ENCODE measurements around the gene ANO2.
"Not testable (repeated sequence)": the region's sequence is repeated elsewhere in the genome, so short reads cannot be mapped to it uniquely, and the experiment has no call there.

Gene ANO2

GRCh38 chr12:5716201-5716600 lies 228.9 kb downstream of the ANO2 start:
- DNase-seq = no peak

GRCh38 chr12:5715021-5715420 lies 230.0 kb downstream of the ANO2 start:
- DNase-seq = no peak

- no peak for DNase-seq
Observed at GRCh38 chr12:5713599-5714081, 231.4 kb downstream of the ANO2 start.

GRCh38 chr12:5710260-5710878 lies 234.7 kb downstream of the ANO2 start:
- DNase-seq = no peak

GRCh38 chr12:5708371-5708770 lies 236.7 kb downstream of the ANO2 start:
- no peak for DNase-seq

- no peak for DNase-seq
Observed at GRCh38 chr12:5706247-5706646, 238.8 kb downstream of the ANO2 start.

GRCh38 chr12:5705791-5706190 lies 239.3 kb downstream of the ANO2 start:
- no peak for DNase-seq

- DNase-seq = no peak
Observed at GRCh38 chr12:5694759-5695409, 250.2 kb downstream of the ANO2 start.

- no peak for DNase-seq
Observed at GRCh38 chr12:5692850-5693249, 252.2 kb downstream of the ANO2 start.

- DNase-seq = no peak
Observed at GRCh38 chr12:5691943-5692342, 253.1 kb downstream of the ANO2 start.

GRCh38 chr12:5690240-5690639 lies 254.8 kb downstream of the ANO2 start:
- DNase-seq = no peak

- no peak for DNase-seq
Observed at GRCh38 chr12:5689773-5690172, 255.3 kb downstream of the ANO2 start.

GRCh38 chr12:5688226-5688625 lies 256.8 kb downstream of the ANO2 start:
- DNase-seq = no peak

- no peak for DNase-seq
Observed at GRCh38 chr12:5685935-5686334, 259.1 kb downstream of the ANO2 start.

GRCh38 chr12:5684989-5685388 lies 260.1 kb downstream of the ANO2 start:
- DNase-seq = no peak

GRCh38 chr12:5682581-5682980 lies 262.5 kb downstream of the ANO2 start:
- no peak for DNase-seq

- no peak for DNase-seq
Observed at GRCh38 chr12:5678176-5678575, 266.9 kb downstream of the ANO2 start.

GRCh38 chr12:5669624-5670023 lies 275.4 kb downstream of the ANO2 start:
- DNase-seq = not testable (repeated sequence)

GRCh38 chr12:5665615-5666014 lies 279.4 kb downstream of the ANO2 start:
- no peak for DNase-seq

GRCh38 chr12:5661811-5662210 lies 283.2 kb downstream of the ANO2 start:
- no peak for DNase-seq

GRCh38 chr12:5660238-5660637 lies 284.8 kb downstream of the ANO2 start:
- no peak for DNase-seq

- DNase-seq = not testable (repeated sequence)
Observed at GRCh38 chr12:5658339-5658941, 286.6 kb downstream of the ANO2 start.

GRCh38 chr12:5656836-5657235 lies 288.2 kb downstream of the ANO2 start:
- no peak for DNase-seq

- DNase-seq = no peak
Observed at GRCh38 chr12:5655120-5655519, 289.9 kb downstream of the ANO2 start.
